ENCODE results near the gene SPSB3.

GRCh38 chr16:1769402-1770300 lies 12.7 kb downstream of the SPSB3 start:
- TF ChIP-seq POLR2A (IDR thresholded peaks at IDR 0.05) (no peak), CTCF (IDR thresholded peaks at IDR 0.05) (no peak)

All from Peyer's patch (tissue), 4 donors.